Right atrium auricular region (tissue), 2 donors: ENCODE data around the gene ST6GALNAC1. TPM values are rescaled to one million over a fixed set of nuclear protein-coding genes. Genes with fewer than 3 reads are reported as not detected.

Source experiments
- DNase-seq: peaks from one replicate; pipeline ENCODE4 v3.0.0-alpha.2; 2019; ENCODE audit warnings: low spot score
- H3K27ac ChIP-seq, 2 donors: fragments of 200-600 bp; sonication (generic); 1 replicate in 1 of 2; 2 replicates in 1 of 2; pipeline ENCODE4 v1.5.1; 2016 to 2019
- H3K27me3 ChIP-seq, 2 donors: fragments of 200-600 bp; sonication (generic); one replicate each; pipeline versions ENCODE4 v1.5.1 to v1.6.0; 2017 to 2019
- H3K36me3 ChIP-seq: fragments of 200-600 bp; sonication (generic); one replicate; pipeline ENCODE4 v1.5.1; 2016
- H3K4me1 ChIP-seq, 2 donors: fragments of 200-600 bp; sonication (generic); one replicate each; pipeline versions ENCODE4 v1.5.1 to v1.6.0; 2017 to 2019
- H3K4me3 ChIP-seq, 2 donors: fragments of 200-600 bp; sonication (generic); 1 replicate in 1 of 2; 2 replicates in 1 of 2; pipeline ENCODE4 v1.5.1; 2017 to 2019; ENCODE audit warnings: mild to moderate bottlenecking in 1 of 2, moderate library complexity in 1 of 2
- H3K9me3 ChIP-seq, 2 donors: fragments of 200-600 bp; sonication (generic); one replicate each; pipeline ENCODE4 v1.5.1; 2019
- CTCF ChIP-seq, 2 donors: fragments of 200-600 bp; sonication (generic); IDR thresholded peaks; one replicate each; pipeline ENCODE4 v1.5.1; 2019; ENCODE audit warnings: antibody characterized with exemption in 2 of 2
- total RNA-seq, 2 donors: library from RNA; depleted of rRNA; stranded (reverse); fragments of >200 nt; gene quantifications; one replicate each; pipeline ENCODE4 v1.1.0, GENCODE V29; 2016

The ST6GALNAC1 gene
- 1 to 10 TPM; 2.4 to 7.1 TPM for total RNA-seq

- DNase-seq, result no peak
Observed at GRCh38 chr17:76643553-76644148, at the start of gene ST6GALNAC1. ST6GALNAC1 (minus strand) TSS chr17:76643757; CDS start chr17:76643638, 119 bp downstream.

DNA sequence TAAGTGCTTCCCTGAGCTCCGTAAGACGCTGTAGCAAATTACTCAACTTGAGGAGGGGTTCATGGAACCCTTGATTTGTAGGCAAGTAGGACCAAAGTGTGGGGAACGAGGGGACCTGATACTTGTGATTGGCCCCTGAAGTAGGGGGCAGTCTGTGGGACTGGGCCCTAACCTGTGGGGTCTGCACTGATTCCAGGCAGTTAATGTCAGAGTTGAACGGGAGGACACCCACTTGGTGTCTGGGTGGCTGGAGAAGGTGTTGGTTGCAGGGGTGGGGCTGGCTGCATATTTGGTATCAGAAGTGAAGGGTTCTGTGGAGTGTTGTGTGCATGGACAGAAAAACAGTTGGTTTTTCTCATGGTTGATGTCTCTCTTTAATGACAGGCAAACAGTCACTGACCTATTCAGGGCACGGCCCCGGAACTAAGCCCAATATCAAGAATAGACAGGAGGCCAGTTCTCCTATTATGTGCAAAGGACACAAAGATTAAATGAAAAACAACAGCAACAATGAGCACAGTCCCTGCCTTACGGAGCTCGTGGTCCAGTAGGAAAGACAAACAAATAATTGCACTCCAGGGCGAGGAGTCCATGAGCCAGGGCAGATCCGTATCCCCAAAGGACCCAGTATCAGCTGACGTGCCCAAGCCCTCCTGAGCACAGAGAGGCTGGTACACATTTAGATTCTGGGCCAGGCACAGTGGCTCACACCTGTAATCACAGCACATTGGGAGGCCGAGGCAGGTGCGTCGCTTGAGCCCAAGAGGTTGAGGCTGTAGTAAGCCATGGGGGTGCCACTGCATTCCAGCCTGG, 48.0 kb upstream of the ST6GALNAC1 start:
- H3K9me3 ChIP-seq, result no peaks in the 10 kb centered on the region
- H3K36me3 ChIP-seq, result peaks cover 7% of the 10 kb centered on the region
- TF ChIP-seq CTCF (IDR thresholded peaks at IDR 0.05), result no peak
- H3K27ac ChIP-seq, result peak overlapping the region; percentile 93 to 98
- H3K4me1 ChIP-seq, result peaks cover 0 to 100% of the 10 kb centered on the region in 2 donors
- DNase-seq, result no peak
- no peaks in the 10 kb centered on the region for H3K27me3 ChIP-seq
- H3K4me3 ChIP-seq, result no peak overlapping the region

More at GRCh38 chr17:76643553-76644148, at the start of gene ST6GALNAC1:
- H3K27me3 ChIP-seq, result no peaks in the 10 kb centered on the region
- H3K9me3 ChIP-seq, result peaks cover 0 to 5% of the 10 kb centered on the region in 2 donors
- peak within 1 kb of the TSS in 1 of 2 donors; percentile 8 for H3K4me3 ChIP-seq
- H3K27ac ChIP-seq, result peak within 1 kb of the TSS; percentile 7 to 27
- no peaks in the 10 kb centered on the region for H3K4me1 ChIP-seq
- no peaks in the 10 kb centered on the region for H3K36me3 ChIP-seq
- no peak for TF ChIP-seq CTCF (IDR thresholded peaks at IDR 0.05)

DNA sequence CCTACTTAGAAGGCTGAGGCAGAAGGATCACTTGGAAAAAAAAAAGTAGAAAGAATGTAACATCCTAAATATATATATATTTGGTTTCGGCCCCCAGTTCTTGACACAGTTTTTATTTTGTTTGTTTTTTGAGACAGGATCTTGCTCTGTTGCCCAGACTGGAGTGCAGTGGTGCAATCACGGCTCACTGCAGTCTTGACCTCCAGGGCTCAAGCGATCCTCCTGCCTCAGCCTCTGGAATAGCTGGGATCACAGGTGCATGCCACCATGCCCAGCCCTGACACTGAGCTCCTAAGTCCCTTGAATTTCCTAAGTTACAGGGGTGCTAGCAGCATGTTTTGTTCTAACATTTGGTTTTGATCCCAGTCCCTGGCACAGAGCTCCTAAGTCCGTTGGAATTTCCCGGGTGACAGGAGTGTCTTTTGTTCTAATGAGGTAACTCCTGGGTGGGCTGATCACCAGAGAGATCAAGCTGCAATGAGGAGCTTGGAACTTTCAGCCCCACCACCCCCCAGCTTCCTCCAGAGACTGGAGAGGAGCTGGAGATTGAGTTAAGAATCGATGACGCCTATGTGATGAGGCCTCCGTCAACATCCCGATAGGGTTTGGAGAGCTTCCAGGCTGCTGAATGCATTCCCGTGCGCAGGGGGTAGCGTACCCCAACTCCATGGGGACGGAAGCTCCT, 47.2 kb upstream of the ST6GALNAC1 start:
- Histone ChIP-seq H3K27ac (peak overlapping the region; percentile 93 to 98), H3K9me3 (no peaks in the 10 kb centered on the region), H3K36me3 (peaks cover 9% of the 10 kb centered on the region), H3K27me3 (no peaks in the 10 kb centered on the region), H3K4me3 (no peak overlapping the region), H3K4me1 (peaks cover 0 to 100% of the 10 kb centered on the region in 2 donors)
- no peak for DNase-seq
- no peak for TF ChIP-seq CTCF (IDR thresholded peaks at IDR 0.05)

- no peak for DNase-seq
- Histone ChIP-seq H3K36me3 (peaks cover 16% of the 10 kb centered on the region), H3K27ac (peak overlapping the region; percentile 93 to 98), H3K4me3 (no peak overlapping the region), H3K4me1 (peaks cover 0 to 100% of the 10 kb centered on the region in 2 donors), H3K27me3 (no peaks in the 10 kb centered on the region), H3K9me3 (no peaks in the 10 kb centered on the region)
- no peak for TF ChIP-seq CTCF (IDR thresholded peaks at IDR 0.05)
Observed at GRCh38 chr17:76689859-76690258, 46.3 kb upstream of the ST6GALNAC1 start.

DNA sequence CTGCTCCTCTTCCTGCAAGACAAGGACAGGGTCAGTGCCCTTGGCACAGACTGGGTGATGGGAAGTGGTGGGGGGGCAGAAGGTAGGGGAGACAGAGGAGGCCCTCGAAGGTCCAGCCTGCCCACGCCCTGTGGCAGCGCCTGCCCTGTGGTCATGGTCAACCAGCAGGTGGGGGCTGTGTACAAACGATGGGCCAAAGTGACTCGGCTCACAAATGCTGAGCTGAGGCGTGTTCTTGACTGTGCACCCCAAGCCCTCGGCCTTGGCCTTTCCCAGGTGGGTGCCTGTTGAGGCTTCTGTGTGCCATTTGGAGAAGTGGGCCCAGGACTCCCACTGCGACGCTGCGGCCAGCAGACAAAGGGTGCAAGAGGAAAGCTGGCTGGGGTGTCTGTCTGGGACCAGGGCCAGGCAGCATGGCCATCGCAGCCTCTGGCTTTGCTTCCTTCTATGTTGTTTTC, 44.6 kb upstream of the ST6GALNAC1 start:
- TF ChIP-seq CTCF (IDR thresholded peaks at IDR 0.05), result peak in 1 of 2 donors; percentile 34
- H3K4me3 ChIP-seq, result peak overlapping the region in 1 of 2 donors; percentile 5
- H3K27me3 ChIP-seq, result no peaks in the 10 kb centered on the region
- H3K27ac ChIP-seq, result peak overlapping the region; percentile 93 to 98
- peaks cover 0 to 100% of the 10 kb centered on the region in 2 donors for H3K4me1 ChIP-seq
- H3K9me3 ChIP-seq, result no peaks in the 10 kb centered on the region
- H3K36me3 ChIP-seq, result peaks cover 30% of the 10 kb centered on the region
- no peak for DNase-seq
